Adrenal gland (tissue), 12 donors: ENCODE results near the gene CCDC148. TPM values are rescaled to one million over a fixed set of nuclear protein-coding genes. Genes with fewer than 3 reads are reported as not detected.

ENCODE experiments used
- DNase-seq, 7 donors: peaks; one replicate each; pipeline ENCODE4 v3.0.0-alpha.2; 2019 to 2020
- H3K27ac ChIP-seq, 5 donors: fragments of 200-600 bp; sonication (generic) in 4 of 5; 1 replicate in 3 of 5; 2 replicates in 2 of 5; pipeline versions ENCODE4 v1.5.1 to v1.8.0; 2016 to 2020; ENCODE audit warnings: mild to moderate bottlenecking in 1 of 5
- H3K27me3 ChIP-seq: fragments of 200-600 bp; 2 replicates; pipeline ENCODE4 v1.8.0; 2021
- H3K36me3 ChIP-seq, 2 donors: fragments of 200-600 bp; replicated peaks in 1 of 2; 1 replicate in 1 of 2; 2 replicates in 1 of 2; pipeline versions ENCODE4 v1.5.1 to v1.8.0; 2018 to 2022
- H3K4me1 ChIP-seq, 2 donors: fragments of 200-600 bp; replicated peaks in 1 of 2; 1 replicate in 1 of 2; 2 replicates in 1 of 2; pipeline versions ENCODE4 v1.5.1 to v1.8.0; 2018 to 2021
- H3K4me3 ChIP-seq, 4 donors: fragments of 200-600 bp; sonication (generic) in 3 of 4; one replicate each; pipeline ENCODE4 v1.5.1; 2016 to 2018
- H3K9me3 ChIP-seq, 3 donors: fragments of 200-600 bp; sonication (generic) in 1 of 3; replicated peaks in 1 of 3; 1 replicate in 2 of 3; 2 replicates in 1 of 3; pipeline versions ENCODE4 v1.5.1 to v1.8.0; 2016 to 2021
- CTCF ChIP-seq, 6 experiments: fragments of 450-650 bp in 4 of 6; fragments of 200-600 bp in 2 of 6; sonication (generic) in 1 of 6; IDR thresholded peaks; 1 replicate in 5 of 6; 2 replicates in 1 of 6; pipeline versions ENCODE4 v1.5.1 to v1.8.0; 2016 to 2021; ENCODE audit warnings: antibody characterized with exemption in 6 of 6, mild to moderate bottlenecking in 2 of 6, moderate library complexity in 1 of 6
- POLR2A ChIP-seq, 2 donors: fragments of 450-650 bp; IDR thresholded peaks; one replicate each; pipeline ENCODE4 v1.6.1; 2017; ENCODE audit warnings: antibody characterized with exemption in 2 of 2, mild to moderate bottlenecking in 2 of 2, moderate library complexity in 1 of 2
- WGBS, 4 donors: extraction: QIAGEN DNeasy Blood & Tissue Kit in 2 of 4; methylation state at CpG; one replicate each; pipeline versions ENCODE4 v1.1.5 to v1.1.7; 2013 to 2017; 5-methylcytosine and 5-hydroxymethylcytosine counted together
- intact Hi-C, 2 donors: fragments of 100-400 bp; cut with DNase I; formaldehyde crosslinking; loops; one replicate each; pipeline versions ENCODE4 v1.14.1 to v1.15.0; 2022 to 2023
- polyA plus RNA-seq, 3 donors: library from polyadenylated mRNA; stranded (reverse); fragments of 200-250 nt in 2 of 3; fragments of 350-450 nt in 1 of 3; fragmentation: Illumina TruSeq in 1 of 3; extraction: RNeasy Lipid Tissue Mini Kit (QIAGEN cat#74804) in 1 of 3; gene quantifications; one replicate each; pipeline ENCODE4 v1.2.3, GENCODE V29; 2013 to 2014
- total RNA-seq, 9 donors: library from RNA; depleted of rRNA in 4 of 9; stranded (reverse); fragments of >200 nt in 4 of 9; fragments of 120-200 nt in 1 of 9; fragmentation: NEBNext Ultra II Directional in 1 of 9; extraction: Animal tissue kit (Norgen Biotek cat#: 25700) in 1 of 9; gene quantifications; one replicate each; pipeline versions ENCODE4 v1.1.0 to v1.2.4, GENCODE V29; 2013 to 2023
- donor health status: healthy with polysubstance abuse.
- donor health status: Bipolar disorder and iron deficiency.
- donor health status: DM: yes; HTN: yes; CAD: no.
- donor health status: DM: no; HTN: no; CAD: no.
- donor health status: DM: no; HTN: no; CAD: no.
- donor health status: DM: yes; HTN: yes; CAD: no.

Gene CCDC148
- total and polyA plus RNA-seq, 12 donors: 0.24 to 1.6 (median 0.56) TPM; not detected in 2

GRCh38 chr2:158482594-158482993, 26.0 kb upstream of the CCDC148 start:
- TF ChIP-seq CTCF (IDR thresholded peaks at IDR 0.05): no peak
- TF ChIP-seq POLR2A (IDR thresholded peaks at IDR 0.05): no peak
- Histone ChIP-seq H3K27ac (no peak overlapping the region), H3K4me3 (no peak overlapping the region), H3K27me3 (no peaks in the 10 kb centered on the region), H3K9me3 (no peaks in the 10 kb centered on the region), H3K4me1 (peaks cover 0 to 9% of the 10 kb centered on the region in 2 donors), H3K36me3 (no peaks in the 10 kb centered on the region)
- intact Hi-C loops: no loop called here
- DNase-seq: no peak

- H3K27me3 ChIP-seq: no peaks in the 10 kb centered on the region
- WGBS, 4 donors: 92 to 100% (median 97%) methylated on average over 1 of the region's 1 CpG
- H3K4me3 ChIP-seq: no peak overlapping the region
- no peak for DNase-seq
- intact Hi-C loops: no loop called here
- TF ChIP-seq CTCF (IDR thresholded peaks at IDR 0.05): no peak
- TF ChIP-seq POLR2A (IDR thresholded peaks at IDR 0.05): no peak
- no peak overlapping the region for H3K27ac ChIP-seq
- no peaks in the 10 kb centered on the region for H3K9me3 ChIP-seq
- H3K4me1 ChIP-seq: peaks cover 0 to 7% of the 10 kb centered on the region in 2 donors
- no peaks in the 10 kb centered on the region for H3K36me3 ChIP-seq
Observed at GRCh38 chr2:158481116-158481515, 24.6 kb upstream of the CCDC148 start.

- Histone ChIP-seq H3K4me1 (peaks cover 0 to 7% of the 10 kb centered on the region in 2 donors), H3K36me3 (no peaks in the 10 kb centered on the region), H3K4me3 (no peak overlapping the region), H3K27me3 (no peaks in the 10 kb centered on the region), H3K9me3 (no peaks in the 10 kb centered on the region), H3K27ac (no peak overlapping the region)
- intact Hi-C loops: no loop called here
- TF ChIP-seq CTCF (IDR thresholded peaks at IDR 0.05): no peak
- no peak for TF ChIP-seq POLR2A (IDR thresholded peaks at IDR 0.05)
- WGBS, 4 donors: 66 to 73% (median 69%) methylated on average over 1 of the region's 1 CpG
- no peak for DNase-seq
Observed at GRCh38 chr2:158478816-158479215, 22.3 kb upstream of the CCDC148 start.

- TF ChIP-seq POLR2A (IDR thresholded peaks at IDR 0.05) (no peak), CTCF (IDR thresholded peaks at IDR 0.05) (no peak)
- Histone ChIP-seq H3K27ac (no peak overlapping the region), H3K4me1 (peaks cover 0 to 7% of the 10 kb centered on the region in 2 donors), H3K27me3 (no peaks in the 10 kb centered on the region), H3K9me3 (no peaks in the 10 kb centered on the region), H3K36me3 (no peaks in the 10 kb centered on the region), H3K4me3 (no peak overlapping the region)
- WGBS, 4 donors: 73 to 81% (median 76%) methylated on average over 6 of the region's 6 CpGs
- no peak for DNase-seq
- intact Hi-C loops: no loop called here
Observed at GRCh38 chr2:158478237-158478636, 21.7 kb upstream of the CCDC148 start.
